SU-DHL-6 (cell line): Measurements from ENCODE around the gene MRRF.

Source experiments
- CTCF ChIP-seq: fragments of 200-600 bp; sonication (generic); IDR thresholded peaks from one replicate; pipeline ENCODE4 v1.5.1; 2017; ENCODE audit warnings: antibody characterized with exemption, mild to moderate bottlenecking, low read length, moderate library complexity; ENCODE audit not compliant: insufficient read depth, poor library complexity, severe bottlenecking
- EZH2phosphoT487 ChIP-seq: fragments of 200-600 bp; sonication (generic), shearing (Covaris generic); conservative IDR thresholded peaks from 2 replicates; pipeline ENCODE4 v1.6.1; 2018; ENCODE audit warnings: mild to moderate bottlenecking, antibody characterized with exemption, low read length, moderate library complexity, mixed read lengths

- no peak for TF ChIP-seq CTCF
- TF ChIP-seq EZH2phosphoT487 = no peak
Measured at GRCh38 chr9:122286764-122287163, 22.1 kb downstream of the MRRF start.
